Memory B cell (primary cell): ENCODE data around the gene IGFL1.
"Not testable (repeated sequence)": the region's sequence is repeated elsewhere in the genome, so short reads cannot be mapped to it uniquely, and the experiment has no call there.

ENCODE experiments used
- ATAC-seq: fragments of 150-1000 bp; cut with Tn5 transposase; 2 replicates; pipeline ENCODE4 v1.10.0; 2021; ENCODE audit warnings: low read depth, mild to moderate bottlenecking, moderate library complexity
- DNase-seq, 2 donors: peaks; one replicate each; pipeline ENCODE4 v3.0.0; 2022; ENCODE audit warnings: low spot score in 2 of 2
- H3K27ac Mint-ChIP-seq: one replicate; pipeline ENCODE4 v1.8.0; 2022; ENCODE audit warnings: mild to moderate bottlenecking, moderate library complexity, mixed read lengths
- H3K27me3 Mint-ChIP-seq: one replicate; pipeline ENCODE4 v1.8.0; 2022; ENCODE audit warnings: mixed read lengths
- H3K36me3 Mint-ChIP-seq: one replicate; pipeline ENCODE4 v1.8.0; 2022; ENCODE audit warnings: mild to moderate bottlenecking, mixed read lengths
- H3K4me1 Mint-ChIP-seq: one replicate; pipeline ENCODE4 v1.8.0; 2022; ENCODE audit warnings: mixed read lengths
- H3K4me3 Mint-ChIP-seq: one replicate; pipeline ENCODE4 v1.8.0; 2022; ENCODE audit warnings: mild to moderate bottlenecking, moderate library complexity, mixed read lengths
- H3K9me3 Mint-ChIP-seq: one replicate; pipeline ENCODE4 v1.8.0; 2022; ENCODE audit warnings: mixed read lengths

The IGFL1 gene

DNA sequence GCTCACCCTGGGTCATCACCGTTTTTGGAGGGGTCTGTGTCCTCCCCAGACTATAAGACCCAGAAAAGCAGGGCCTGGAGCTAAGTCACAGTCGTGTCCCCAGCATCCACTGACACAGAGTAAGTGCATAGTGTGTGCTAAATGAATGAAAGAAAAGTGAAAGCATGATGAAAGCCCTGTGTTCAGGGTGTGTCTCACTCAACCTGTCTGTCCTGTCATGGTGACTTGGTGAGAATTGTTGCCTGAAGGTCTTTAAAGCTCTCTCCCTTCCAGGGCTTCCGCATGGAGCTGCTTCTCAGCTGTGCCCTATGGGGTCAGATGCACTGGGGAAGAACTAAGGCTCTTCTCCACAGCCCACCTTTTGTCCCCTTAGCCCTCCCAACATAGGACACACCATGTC, 20.5 kb upstream of the IGFL1 start:
- H3K9me3 Mint-ChIP-seq: no peaks in the 10 kb centered on the region
- peaks cover 15% of the 10 kb centered on the region for H3K27me3 Mint-ChIP-seq
- H3K4me1 Mint-ChIP-seq: no peaks in the 10 kb centered on the region
- ATAC-seq (no peak), DNase-seq (no peak)
- no peaks in the 10 kb centered on the region for H3K36me3 Mint-ChIP-seq
- no peak overlapping the region for H3K4me3 Mint-ChIP-seq
- H3K27ac Mint-ChIP-seq: no peak overlapping the region

DNA sequence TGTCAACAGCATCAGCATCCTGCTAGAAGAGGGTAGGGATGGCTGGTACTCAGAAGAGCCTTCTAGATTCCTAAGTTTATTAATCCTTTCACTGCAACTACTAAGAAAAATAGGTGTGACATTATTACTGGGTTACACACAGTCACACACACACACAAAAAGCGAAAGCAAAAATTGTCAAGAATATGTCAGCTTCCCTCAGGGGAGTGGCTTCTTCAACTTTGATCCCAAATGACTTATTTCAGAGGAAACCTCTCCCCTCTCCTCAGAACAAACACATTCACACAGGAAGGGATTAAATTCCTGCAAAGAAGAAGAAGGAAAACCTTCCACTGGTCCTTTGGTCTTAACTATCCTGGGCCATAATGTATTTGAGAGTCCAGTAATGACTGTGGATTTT, 20.1 kb upstream of the IGFL1 start:
- ATAC-seq (no peak), DNase-seq (no peak)
- Mint-ChIP-seq H3K27ac (no peak overlapping the region), H3K36me3 (no peaks in the 10 kb centered on the region), H3K9me3 (no peaks in the 10 kb centered on the region), H3K4me1 (no peaks in the 10 kb centered on the region), H3K27me3 (peaks cover 15% of the 10 kb centered on the region), H3K4me3 (no peak overlapping the region)

GRCh38 chr19:46210669-46211068, 18.9 kb upstream of the IGFL1 start:
- Mint-ChIP-seq H3K27ac (no peak overlapping the region), H3K4me3 (no peak overlapping the region), H3K27me3 (peaks cover 15% of the 10 kb centered on the region), H3K9me3 (no peaks in the 10 kb centered on the region), H3K4me1 (no peaks in the 10 kb centered on the region), H3K36me3 (no peaks in the 10 kb centered on the region)
- ATAC-seq (no peak), DNase-seq (no peak)

GRCh38 chr19:46211201-46211881, 18.2 kb upstream of the IGFL1 start:
- Mint-ChIP-seq H3K27ac (no peak overlapping the region), H3K4me1 (no peaks in the 10 kb centered on the region), H3K9me3 (peaks cover 1% of the 10 kb centered on the region), H3K27me3 (peaks cover 13% of the 10 kb centered on the region), H3K4me3 (no peak overlapping the region), H3K36me3 (no peaks in the 10 kb centered on the region)
- DNase-seq: no peak
- no peak for ATAC-seq

DNA sequence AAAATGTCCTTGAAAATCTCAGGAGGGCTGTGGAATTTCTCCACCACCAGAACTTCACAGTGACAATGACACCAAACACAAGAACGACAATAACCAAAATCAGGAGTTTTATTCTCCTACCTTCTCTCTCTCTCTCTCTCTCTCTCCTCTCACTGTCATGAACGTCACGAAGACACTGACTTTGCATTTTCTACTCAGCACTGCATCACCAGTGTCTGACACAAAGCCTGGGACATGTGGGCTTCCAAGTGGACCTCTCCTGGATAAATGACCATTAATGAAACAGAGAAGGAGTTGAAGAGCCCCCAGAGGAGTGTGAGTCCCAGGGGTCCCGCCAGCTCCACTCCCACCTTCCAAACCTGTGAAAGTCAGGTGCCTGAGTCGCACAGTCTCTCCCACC, 16.9 kb upstream of the IGFL1 start:
- not testable (repeated sequence) for H3K27ac Mint-ChIP-seq, DNase-seq, ATAC-seq, H3K4me1 Mint-ChIP-seq, H3K9me3 Mint-ChIP-seq, H3K4me3 Mint-ChIP-seq, H3K36me3 Mint-ChIP-seq
- H3K27me3 Mint-ChIP-seq: peaks cover 16% of the 10 kb centered on the region

DNA sequence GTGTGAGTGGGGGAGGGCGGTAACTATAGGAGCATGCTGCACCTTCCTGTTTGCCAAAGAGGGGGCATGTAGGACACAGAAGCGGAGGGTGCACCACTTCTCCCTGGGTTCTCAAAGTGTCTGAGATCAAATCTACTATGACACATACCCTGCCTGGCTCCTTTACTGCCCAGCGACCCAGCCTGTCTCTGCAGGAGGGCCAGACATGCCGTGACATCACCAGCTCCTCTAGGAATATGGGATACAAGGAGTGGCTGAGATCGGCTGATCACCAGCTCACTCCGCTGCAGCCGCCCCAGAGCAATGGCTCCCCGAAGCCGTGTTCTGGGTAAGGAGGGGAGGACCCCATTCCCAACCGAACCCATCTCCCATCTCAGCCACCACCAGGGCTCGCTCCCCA, 16.4 kb upstream of the IGFL1 start:
- no peaks in the 10 kb centered on the region for H3K4me1 Mint-ChIP-seq
- no peak for DNase-seq
- H3K27me3 Mint-ChIP-seq: peaks cover 16% of the 10 kb centered on the region

DNA sequence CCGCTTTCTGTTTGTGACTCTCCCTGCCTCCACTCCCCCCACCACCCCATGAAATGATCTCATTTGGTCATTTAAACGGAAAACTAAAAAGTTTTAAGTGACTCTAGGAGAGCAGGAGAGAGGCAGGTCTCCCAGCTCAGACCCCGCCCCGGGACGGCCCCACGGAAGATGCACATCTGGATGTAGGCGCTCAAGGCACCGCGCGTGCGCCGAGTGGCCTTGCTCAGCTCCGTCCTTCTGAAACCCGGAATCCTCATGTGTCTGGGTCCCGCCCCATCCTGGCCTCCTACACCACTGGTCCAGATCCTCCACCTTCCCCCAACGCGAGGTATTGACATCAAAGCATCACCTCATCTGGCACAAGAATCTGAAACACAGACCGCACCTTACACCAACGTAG, 15.7 kb upstream of the IGFL1 start:
- no peak overlapping the region for H3K4me3 Mint-ChIP-seq
- ATAC-seq (no peak), DNase-seq (no peak)
- peaks cover 3% of the 10 kb centered on the region for H3K9me3 Mint-ChIP-seq
- no peak overlapping the region for H3K27ac Mint-ChIP-seq
- peaks cover 12% of the 10 kb centered on the region for H3K27me3 Mint-ChIP-seq
- no peaks in the 10 kb centered on the region for H3K36me3 Mint-ChIP-seq
- H3K4me1 Mint-ChIP-seq: no peaks in the 10 kb centered on the region

More for the DNA sequence above, 16.4 kb upstream of the IGFL1 start:
- no peaks in the 10 kb centered on the region for H3K36me3 Mint-ChIP-seq
- no peak for ATAC-seq
- H3K4me3 Mint-ChIP-seq: no peak overlapping the region
- H3K9me3 Mint-ChIP-seq: peaks cover 3% of the 10 kb centered on the region
- no peak overlapping the region for H3K27ac Mint-ChIP-seq

DNA sequence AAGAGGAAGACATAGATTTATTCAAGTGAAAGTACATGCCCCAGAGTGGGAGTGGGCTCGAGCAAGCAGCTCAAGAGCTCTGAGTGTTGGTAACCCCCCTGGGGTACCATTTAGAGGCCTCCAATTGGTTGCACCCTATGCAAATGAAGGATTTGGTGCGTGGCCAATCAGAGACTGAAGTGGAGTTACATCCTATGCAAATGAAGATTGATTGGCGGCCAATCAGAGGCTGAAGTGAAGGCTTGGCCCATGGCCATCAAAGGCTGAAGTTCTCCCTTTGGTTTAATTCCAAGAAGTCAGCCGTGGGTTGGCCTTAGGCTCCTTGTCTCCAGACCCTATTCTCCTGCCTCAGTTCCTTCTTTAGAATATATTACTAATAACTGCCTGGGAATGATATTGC, 12.9 kb upstream of the IGFL1 start:
- no peaks in the 10 kb centered on the region for H3K36me3 Mint-ChIP-seq
- H3K9me3 Mint-ChIP-seq: peaks cover 3% of the 10 kb centered on the region
- no peak overlapping the region for H3K27ac Mint-ChIP-seq
- H3K4me3 Mint-ChIP-seq: no peak overlapping the region
- no peaks in the 10 kb centered on the region for H3K4me1 Mint-ChIP-seq
- peaks cover 12% of the 10 kb centered on the region for H3K27me3 Mint-ChIP-seq
- no peak for ATAC-seq
- DNase-seq: no peak

GRCh38 chr19:46217476-46217875, 12.1 kb upstream of the IGFL1 start:
- Mint-ChIP-seq H3K27me3 (peaks cover 14% of the 10 kb centered on the region), H3K9me3 (peaks cover 3% of the 10 kb centered on the region), H3K36me3 (no peaks in the 10 kb centered on the region), H3K4me3 (no peak overlapping the region), H3K4me1 (no peaks in the 10 kb centered on the region), H3K27ac (no peak overlapping the region)
- no peak for ATAC-seq
- no peak for DNase-seq

DNA sequence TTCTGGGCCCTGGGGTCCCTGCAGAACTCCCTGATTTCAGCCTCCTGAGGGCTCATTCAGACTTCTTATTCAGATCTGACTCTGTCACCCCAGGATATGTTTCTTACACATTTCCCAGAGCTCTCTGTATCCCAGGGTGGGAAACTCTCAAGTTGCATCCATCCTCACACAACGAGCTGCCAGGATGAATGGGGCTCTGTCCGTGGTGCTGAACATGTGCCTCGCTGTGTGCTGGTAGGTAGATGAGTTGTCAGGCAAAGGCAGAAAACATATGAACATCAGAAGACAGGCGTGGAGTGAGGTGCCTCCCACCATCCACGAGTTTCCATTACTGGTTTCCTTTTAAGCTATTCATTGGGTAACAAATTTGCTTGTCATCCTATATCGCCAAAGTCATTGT, 11.4 kb upstream of the IGFL1 start:
- H3K9me3 Mint-ChIP-seq: peaks cover 3% of the 10 kb centered on the region
- no peak overlapping the region for H3K27ac Mint-ChIP-seq
- no peak overlapping the region for H3K4me3 Mint-ChIP-seq
- DNase-seq (no peak), ATAC-seq (no peak)
- no peaks in the 10 kb centered on the region for H3K4me1 Mint-ChIP-seq
- peaks cover 15% of the 10 kb centered on the region for H3K27me3 Mint-ChIP-seq
- H3K36me3 Mint-ChIP-seq: no peaks in the 10 kb centered on the region

- H3K36me3 Mint-ChIP-seq: no peaks in the 10 kb centered on the region
- H3K4me3 Mint-ChIP-seq: no peak overlapping the region
- DNase-seq (no peak), ATAC-seq (no peak)
- H3K27me3 Mint-ChIP-seq: peaks cover 16% of the 10 kb centered on the region
- no peaks in the 10 kb centered on the region for H3K4me1 Mint-ChIP-seq
- H3K27ac Mint-ChIP-seq: no peak overlapping the region
- H3K9me3 Mint-ChIP-seq: peaks cover 3% of the 10 kb centered on the region
Observed at GRCh38 chr19:46220038-46220615, 9.4 kb upstream of the IGFL1 start.

DNA sequence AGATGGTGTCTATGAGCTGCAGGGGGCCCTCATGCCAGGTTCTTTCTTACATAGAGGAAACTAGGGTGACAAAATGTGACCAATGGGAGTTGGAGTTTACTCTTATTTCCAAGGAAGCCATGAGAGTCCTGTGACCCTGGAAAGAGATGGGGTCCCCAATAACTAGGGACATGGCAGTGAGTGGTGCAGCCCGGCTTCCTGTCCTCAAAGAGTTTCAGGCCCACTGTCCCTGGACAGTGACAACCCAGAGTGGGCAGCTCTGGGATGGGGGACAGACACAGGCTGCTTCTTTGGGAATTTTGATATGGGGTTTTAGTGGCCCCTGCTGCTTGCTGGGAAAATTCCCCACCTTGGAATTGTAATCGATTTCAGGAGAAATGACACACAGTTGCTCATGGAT, 8.4 kb upstream of the IGFL1 start:
- ATAC-seq (no peak), DNase-seq (no peak)
- H3K4me3 Mint-ChIP-seq: no peak overlapping the region
- H3K36me3 Mint-ChIP-seq: no peaks in the 10 kb centered on the region
- H3K27ac Mint-ChIP-seq: no peak overlapping the region
- H3K27me3 Mint-ChIP-seq: peaks cover 20% of the 10 kb centered on the region
- no peaks in the 10 kb centered on the region for H3K4me1 Mint-ChIP-seq
- H3K9me3 Mint-ChIP-seq: peaks cover 3% of the 10 kb centered on the region

DNA sequence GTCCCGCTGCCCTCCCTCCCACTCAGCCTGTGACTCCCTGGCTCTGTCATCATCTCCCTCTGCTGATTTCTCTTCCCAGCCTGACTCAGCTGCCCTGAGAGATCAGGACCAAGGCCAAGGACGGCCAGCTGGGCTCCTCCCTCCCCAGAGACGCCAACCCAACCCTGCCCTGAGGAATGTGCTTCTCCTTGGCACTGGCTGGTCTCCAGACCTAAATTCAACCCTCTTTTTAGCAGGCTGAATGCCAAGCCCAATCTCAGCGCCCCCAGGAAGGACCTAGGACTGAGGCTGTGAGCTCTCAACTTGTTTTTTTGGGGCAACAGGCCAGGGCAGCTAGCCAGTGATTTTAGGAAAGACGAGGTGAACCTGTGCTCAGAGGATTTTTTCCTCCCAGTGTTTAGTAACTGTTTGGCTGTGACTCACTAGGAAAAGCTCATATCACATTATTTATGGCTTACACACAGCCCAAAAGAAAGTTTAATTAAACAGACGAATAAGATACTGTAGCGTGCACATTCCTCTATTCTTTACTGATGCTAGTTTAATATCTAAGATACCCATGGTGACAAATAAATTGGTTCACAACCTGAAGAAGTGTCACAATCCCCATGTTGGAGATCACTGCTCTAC, 7.4 kb upstream of the IGFL1 start:
- H3K9me3 Mint-ChIP-seq: no peaks in the 10 kb centered on the region
- ATAC-seq: no peak
- H3K36me3 Mint-ChIP-seq: no peaks in the 10 kb centered on the region
- no peak overlapping the region for H3K27ac Mint-ChIP-seq
- H3K4me3 Mint-ChIP-seq: no peak overlapping the region
- peaks cover 19% of the 10 kb centered on the region for H3K27me3 Mint-ChIP-seq
- H3K4me1 Mint-ChIP-seq: no peaks in the 10 kb centered on the region
- no peak for DNase-seq

DNA sequence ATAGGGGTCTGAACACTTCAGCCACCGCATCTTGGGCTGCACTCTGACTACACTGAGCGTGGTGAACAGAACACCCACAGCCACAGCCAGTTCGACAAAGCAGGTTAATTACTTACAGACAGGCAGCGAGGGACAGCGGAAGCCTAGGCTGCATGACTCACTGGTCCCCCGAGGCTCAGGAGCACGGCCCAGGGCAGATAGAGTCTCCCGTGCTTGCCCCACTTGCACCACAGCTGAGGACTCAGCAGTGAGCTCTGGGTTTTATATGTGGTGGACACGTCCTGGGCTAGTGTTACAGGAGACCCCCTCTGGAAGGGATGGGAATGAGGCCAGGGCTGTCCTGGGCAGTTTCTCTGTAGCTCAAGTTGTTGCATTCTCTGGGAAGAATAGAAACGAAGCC, 5.8 kb upstream of the IGFL1 start:
- H3K27ac Mint-ChIP-seq, H3K36me3 Mint-ChIP-seq, ATAC-seq, H3K4me1 Mint-ChIP-seq, DNase-seq, H3K4me3 Mint-ChIP-seq, H3K9me3 Mint-ChIP-seq: not testable (repeated sequence)
- H3K27me3 Mint-ChIP-seq: peaks cover 20% of the 10 kb centered on the region

GRCh38 chr19:46224773-46225172, 4.8 kb upstream of the IGFL1 start:
- Mint-ChIP-seq H3K9me3 (no peaks in the 10 kb centered on the region), H3K27ac (no peak overlapping the region), H3K27me3 (peaks cover 23% of the 10 kb centered on the region), H3K4me3 (no peak overlapping the region), H3K36me3 (no peaks in the 10 kb centered on the region), H3K4me1 (no peaks in the 10 kb centered on the region)
- DNase-seq (no peak), ATAC-seq (no peak)
